ENCODE results near the gene ST8SIA3. TPM values are rescaled to one million over a fixed set of nuclear protein-coding genes. Genes with fewer than 3 reads are reported as not detected.

ST8SIA3 gene
- total RNA-seq, 2 experiments from 2014 or later = not detected

DNA sequence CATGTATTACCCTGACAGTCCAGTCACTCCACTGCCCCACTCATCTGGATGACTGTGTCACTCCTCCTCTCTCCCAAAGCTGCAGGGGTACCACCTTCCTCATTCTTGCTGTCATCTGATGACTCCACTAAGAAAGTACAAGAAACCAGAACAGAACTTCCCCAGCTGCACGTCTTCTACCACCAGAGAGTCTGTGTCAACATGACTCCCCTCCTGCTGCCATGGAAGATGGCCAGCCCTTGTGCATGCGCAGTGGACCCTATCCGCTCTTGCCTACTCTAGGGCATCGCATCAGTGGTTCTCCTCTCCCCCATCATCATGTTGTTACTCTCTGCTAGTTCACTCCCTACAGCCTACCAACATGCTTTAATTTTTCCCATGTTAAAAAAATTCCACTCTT lies 14.5 kb upstream of the ST8SIA3 start:
- Mint-ChIP-seq H3K4me1 (ENCODE audit: low read depth) (no peaks in the 10 kb centered on the region), H3K27ac (no peak overlapping the region), H3K4me3 (no peak overlapping the region), H3K27me3 (peaks cover 6% of the 10 kb centered on the region), H3K36me3 (no peaks in the 10 kb centered on the region), H3K9me3 (no peaks in the 10 kb centered on the region)
- ChIA-PET POLR2A (no interaction called here), CTCF (no interaction called here)
- intact Hi-C loops (cut with micrococcal nuclease) = no loop called here
- DNase-seq = no peak

DNA sequence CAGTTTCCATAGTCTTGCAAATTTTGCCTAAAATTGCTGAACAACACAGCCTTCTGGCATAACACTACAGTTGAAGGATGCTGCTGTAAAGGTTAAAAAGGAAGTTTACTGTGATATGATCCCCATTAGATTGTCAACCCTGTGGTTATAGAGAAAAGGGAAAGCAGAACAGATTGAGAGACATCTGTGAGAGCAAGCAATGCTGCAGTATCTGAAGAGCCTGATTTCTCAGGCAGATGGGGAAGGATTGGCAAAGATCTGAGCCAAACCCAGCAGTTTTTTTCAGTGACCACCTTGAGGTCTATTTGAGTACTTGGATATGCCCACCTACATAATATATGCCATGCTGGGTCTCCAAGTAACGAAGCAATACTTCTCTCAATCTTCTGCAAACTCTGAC lies 8.5 kb upstream of the ST8SIA3 start:
- DNase-seq = no peak
- POLR2A ChIA-PET = no interaction called here

DNA sequence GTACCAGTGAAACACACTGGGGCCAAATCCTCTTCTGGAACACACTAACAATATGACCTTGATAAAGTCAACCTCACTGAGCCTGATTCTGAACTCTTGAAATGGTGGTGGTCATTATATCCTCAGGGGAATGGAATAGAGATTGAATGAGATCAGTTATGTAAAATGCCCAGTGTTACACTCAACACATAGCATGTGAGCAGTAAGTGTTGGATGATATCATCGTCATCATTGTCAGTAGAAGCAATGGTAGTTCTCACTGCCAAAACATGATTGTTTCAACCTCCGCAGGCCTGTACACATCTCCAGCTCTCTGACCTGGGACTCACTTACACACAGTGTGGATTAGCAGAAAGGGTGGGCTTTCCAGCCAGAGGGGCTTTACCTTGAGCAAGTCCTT lies 5.5 kb upstream of the ST8SIA3 start:
- Mint-ChIP-seq H3K27ac (no peak overlapping the region), H3K9me3 (no peaks in the 10 kb centered on the region), H3K4me1 (ENCODE audit: low read depth) (no peaks in the 10 kb centered on the region), H3K4me3 (no peak overlapping the region), H3K27me3 (peaks cover 15% of the 10 kb centered on the region), H3K36me3 (no peaks in the 10 kb centered on the region)
- no peak for DNase-seq
- CTCF ChIA-PET = no interaction called here
- POLR2A ChIA-PET = no interaction called here
- intact Hi-C loops (cut with micrococcal nuclease) = no loop called here

More for the DNA sequence above, 8.5 kb upstream of the ST8SIA3 start:
- Mint-ChIP-seq H3K4me1 (ENCODE audit: low read depth) (no peaks in the 10 kb centered on the region), H3K36me3 (no peaks in the 10 kb centered on the region), H3K27me3 (peaks cover 6% of the 10 kb centered on the region), H3K4me3 (no peak overlapping the region), H3K27ac (no peak overlapping the region), H3K9me3 (no peaks in the 10 kb centered on the region)
- CTCF ChIA-PET = no interaction called here
- intact Hi-C loops (cut with micrococcal nuclease) = no loop called here

DNA sequence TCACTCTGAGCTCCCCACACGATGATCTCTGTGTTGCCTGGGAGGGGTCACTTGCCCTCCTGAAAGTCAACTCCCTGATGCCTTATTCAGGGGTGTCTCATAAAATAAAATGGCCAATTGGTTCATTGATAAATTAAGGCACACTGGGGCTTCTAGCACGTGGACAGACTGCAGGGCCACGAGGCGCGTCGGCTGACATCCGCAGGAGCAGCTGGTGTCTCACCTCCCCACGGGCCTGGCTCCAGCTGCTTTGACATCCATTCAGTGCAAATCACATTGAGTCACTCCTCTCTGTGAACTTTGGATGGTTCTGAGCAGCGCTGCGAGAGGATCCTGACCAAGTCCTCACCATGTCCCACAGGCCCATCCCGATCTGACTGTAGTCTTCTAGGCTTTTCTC lies 4.6 kb upstream of the ST8SIA3 start:
- ChIA-PET POLR2A (no interaction called here), CTCF (no interaction called here)
- intact Hi-C loops (cut with micrococcal nuclease) = no loop called here
- H3K27ac Mint-ChIP-seq = no peak overlapping the region
- H3K4me1 Mint-ChIP-seq (ENCODE audit: low read depth) = no peaks in the 10 kb centered on the region
- H3K27me3 Mint-ChIP-seq = peaks cover 17% of the 10 kb centered on the region
- no peak overlapping the region for H3K4me3 Mint-ChIP-seq
- no peak for DNase-seq
- no peaks in the 10 kb centered on the region for H3K9me3 Mint-ChIP-seq
- no peaks in the 10 kb centered on the region for H3K36me3 Mint-ChIP-seq

DNA sequence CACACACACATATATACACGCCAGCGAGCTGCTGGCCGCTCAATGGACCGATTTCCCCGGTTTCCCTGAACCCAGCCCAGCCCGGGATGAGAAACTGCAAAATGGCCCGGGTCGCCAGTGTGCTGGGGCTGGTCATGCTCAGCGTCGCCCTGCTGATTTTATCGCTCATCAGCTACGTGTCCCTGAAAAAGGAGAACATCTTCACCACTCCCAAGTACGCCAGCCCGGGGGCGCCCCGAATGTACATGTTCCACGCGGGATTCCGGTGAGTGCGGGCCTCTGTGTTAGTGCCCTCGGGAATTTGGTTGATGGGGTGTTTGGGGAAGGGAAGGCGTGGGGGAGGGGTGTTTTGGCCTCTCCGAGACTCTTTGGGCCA lies 392 bp downstream of the ST8SIA3 start:
- H3K27me3 Mint-ChIP-seq = peaks cover 32% of the 10 kb centered on the region
- H3K27ac Mint-ChIP-seq = no peak overlapping the region
- no peaks in the 10 kb centered on the region for H3K36me3 Mint-ChIP-seq
- H3K9me3 Mint-ChIP-seq = peaks cover 2% of the 10 kb centered on the region
- intact Hi-C loops (cut with micrococcal nuclease) = loop anchor here (5.0 kb wide), 1 partner anchor 85 kb away; the partner anchor contains the start of gene ONECUT2
- DNase-seq = no peak
- ChIA-PET POLR2A (no interaction called here), CTCF (no interaction called here)
- no peak overlapping the region for H3K4me3 Mint-ChIP-seq
- H3K4me1 Mint-ChIP-seq (ENCODE audit: low read depth) = no peaks in the 10 kb centered on the region

DNA sequence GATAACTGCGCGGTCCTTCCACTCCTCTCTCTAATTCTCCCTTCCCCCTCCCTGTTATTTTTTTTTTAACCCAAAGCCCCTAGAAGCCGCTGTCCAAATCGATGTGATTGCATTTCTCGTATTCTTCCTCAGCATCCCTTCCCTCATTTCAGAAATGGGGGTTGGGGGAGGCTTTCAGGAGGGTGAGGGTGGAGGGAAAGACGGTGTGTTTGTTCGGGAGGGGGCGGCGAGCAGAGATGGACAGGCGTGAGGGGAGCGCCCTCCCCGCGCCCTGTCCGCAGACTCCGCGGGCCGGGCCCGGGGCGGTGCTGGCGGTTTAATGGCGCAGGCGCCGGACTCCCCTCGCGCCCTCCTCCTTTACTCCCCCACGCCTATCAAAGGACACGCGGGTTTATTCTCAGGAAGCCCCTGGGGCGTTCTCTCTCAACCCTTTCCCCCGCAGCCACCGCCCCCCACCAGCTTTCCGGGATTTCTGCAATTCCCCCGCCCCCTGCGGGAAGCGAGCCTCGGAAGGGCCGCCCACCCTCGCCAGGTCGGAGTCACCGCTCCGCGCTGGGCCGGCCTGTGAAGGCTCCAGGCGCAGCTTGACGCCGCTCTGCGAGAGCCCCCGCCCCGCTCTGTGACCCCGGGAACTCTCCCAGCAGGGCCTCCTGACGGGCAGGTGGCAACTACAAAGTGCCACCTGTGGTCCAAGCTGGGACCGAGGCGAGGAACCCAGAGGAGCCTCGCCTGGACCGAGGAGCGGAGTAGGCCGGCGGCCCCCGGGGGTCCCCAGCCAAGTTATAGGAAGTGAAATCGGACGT lies 981 bp downstream of the ST8SIA3 start:
- DNase-seq = no peak
- intact Hi-C loops (cut with micrococcal nuclease) = loop anchor here (5.0 kb wide), 1 partner anchor 84 kb away; the partner anchor contains the start of gene ONECUT2
- no peak overlapping the region for H3K27ac Mint-ChIP-seq
- POLR2A ChIA-PET = no interaction called here
- H3K4me1 Mint-ChIP-seq (ENCODE audit: low read depth) = no peaks in the 10 kb centered on the region
- peaks cover 32% of the 10 kb centered on the region for H3K27me3 Mint-ChIP-seq
- H3K9me3 Mint-ChIP-seq = peaks cover 2% of the 10 kb centered on the region
- CTCF ChIA-PET = no interaction called here
- no peaks in the 10 kb centered on the region for H3K36me3 Mint-ChIP-seq
- no peak overlapping the region for H3K4me3 Mint-ChIP-seq

DNA sequence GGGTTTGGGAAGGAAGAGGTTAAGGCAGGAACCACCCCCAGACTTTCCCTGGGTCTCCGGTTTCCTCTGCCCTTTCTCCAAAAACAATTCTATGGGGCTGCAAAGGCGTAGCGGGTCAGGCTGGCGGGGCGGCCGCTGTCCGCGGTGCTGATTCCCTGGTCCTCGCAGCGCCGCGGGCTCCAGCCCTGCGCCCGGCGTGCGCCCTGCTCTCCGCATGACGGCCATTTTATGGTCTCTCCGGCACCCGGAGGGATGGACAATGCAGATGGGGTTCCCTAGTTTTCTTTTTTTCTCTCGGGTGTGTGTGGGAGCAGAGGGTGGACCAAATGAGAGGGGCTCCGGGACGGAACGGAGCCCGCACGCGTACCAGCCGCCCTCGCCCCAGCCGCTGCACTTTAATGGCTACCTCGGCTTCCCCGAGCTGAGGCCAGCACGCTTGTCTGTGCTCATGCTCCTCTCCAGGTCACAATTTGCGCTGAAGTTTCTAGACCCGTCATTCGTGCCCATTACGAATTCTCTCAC lies 1.6 kb downstream of the ST8SIA3 start:
- Mint-ChIP-seq H3K4me1 (ENCODE audit: low read depth) (no peaks in the 10 kb centered on the region), H3K27ac (no peak overlapping the region), H3K9me3 (peaks cover 2% of the 10 kb centered on the region), H3K4me3 (no peak overlapping the region), H3K36me3 (no peaks in the 10 kb centered on the region), H3K27me3 (peaks cover 36% of the 10 kb centered on the region)
- intact Hi-C loops (cut with micrococcal nuclease) = loop anchor here (5.0 kb wide), 1 partner anchor 83 kb away; the partner anchor contains the start of gene ONECUT2
- POLR2A ChIA-PET = no interaction called here
- peak; percentile 19 for DNase-seq
- CTCF ChIA-PET = no interaction called here

DNA sequence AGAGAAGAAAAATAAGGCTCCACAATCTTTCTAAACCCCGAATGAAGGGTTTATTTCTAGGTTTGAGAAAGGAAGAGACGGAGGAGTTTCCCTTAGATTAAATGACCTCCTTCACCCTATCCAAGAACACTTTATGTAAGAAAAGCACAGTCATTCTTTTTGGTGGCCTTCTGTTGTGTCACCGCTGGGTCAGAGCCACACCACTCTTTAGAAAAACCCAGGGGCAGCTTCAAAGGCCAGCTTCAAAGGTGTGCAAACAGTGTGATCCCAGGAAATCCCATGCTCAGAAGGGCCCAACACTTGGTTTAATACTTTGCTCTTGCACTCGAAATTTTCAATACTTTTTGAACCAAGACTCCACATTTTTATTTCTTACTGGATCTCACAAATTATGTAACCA lies 7.1 kb downstream of the ST8SIA3 start:
- DNase-seq = no peak
- H3K27ac Mint-ChIP-seq = no peak overlapping the region
- H3K27me3 Mint-ChIP-seq = peaks cover 18% of the 10 kb centered on the region
- H3K4me1 Mint-ChIP-seq (ENCODE audit: low read depth) = no peaks in the 10 kb centered on the region
- H3K36me3 Mint-ChIP-seq = no peaks in the 10 kb centered on the region
- no peak overlapping the region for H3K4me3 Mint-ChIP-seq
- intact Hi-C loops (cut with micrococcal nuclease) = no loop called here
- POLR2A ChIA-PET = no interaction called here
- H3K9me3 Mint-ChIP-seq = peaks cover 2% of the 10 kb centered on the region
- CTCF ChIA-PET = no interaction called here

DNA sequence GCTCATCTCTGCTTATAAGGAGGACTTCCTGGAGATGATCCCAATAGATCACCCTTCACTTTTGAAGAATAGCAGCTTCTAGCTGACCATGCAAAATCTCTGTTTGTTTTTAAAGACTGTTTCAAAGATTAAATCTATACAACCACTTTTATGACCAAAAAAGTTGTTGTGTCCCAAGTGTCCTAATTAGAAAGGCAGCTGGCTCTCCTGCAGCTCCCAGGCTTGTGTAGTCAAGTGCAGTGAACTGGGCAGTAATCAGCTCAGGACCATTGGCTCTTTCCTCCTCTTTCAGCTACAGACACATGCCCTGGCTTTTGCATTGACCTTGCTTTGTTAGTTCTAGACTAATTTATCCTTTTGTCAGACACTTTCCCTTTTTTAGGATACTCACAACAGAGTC lies 10.4 kb downstream of the ST8SIA3 start:
- H3K36me3 Mint-ChIP-seq = no peaks in the 10 kb centered on the region
- ChIA-PET CTCF (no interaction called here), POLR2A (no interaction called here)
- no peak for DNase-seq
- H3K27ac Mint-ChIP-seq = no peak overlapping the region
- no peaks in the 10 kb centered on the region for H3K4me1 Mint-ChIP-seq (ENCODE audit: low read depth)
- intact Hi-C loops (cut with micrococcal nuclease) = no loop called here
- no peaks in the 10 kb centered on the region for H3K9me3 Mint-ChIP-seq
- peaks cover 8% of the 10 kb centered on the region for H3K27me3 Mint-ChIP-seq
- H3K4me3 Mint-ChIP-seq = no peak overlapping the region

DNA sequence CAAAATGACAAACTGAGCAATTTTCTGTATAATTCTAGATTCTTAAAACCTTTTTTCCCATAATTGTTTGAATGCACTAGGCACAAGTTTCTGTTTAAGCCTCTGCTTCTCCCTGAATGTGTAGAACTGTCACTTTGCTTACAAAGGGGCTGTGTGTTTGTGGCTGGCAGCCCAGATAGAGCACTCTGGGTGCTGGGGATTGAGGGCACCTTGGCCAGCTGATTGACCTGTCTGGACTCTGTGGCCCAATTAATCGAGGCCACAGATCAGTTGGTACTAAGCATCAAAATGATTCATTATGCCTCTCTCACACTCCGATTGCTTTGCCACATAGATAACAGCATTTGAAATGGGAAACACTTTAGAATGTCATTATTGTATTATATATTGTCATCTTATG lies 12.1 kb downstream of the ST8SIA3 start:
- ChIA-PET POLR2A (no interaction called here), CTCF (no interaction called here)

DNA sequence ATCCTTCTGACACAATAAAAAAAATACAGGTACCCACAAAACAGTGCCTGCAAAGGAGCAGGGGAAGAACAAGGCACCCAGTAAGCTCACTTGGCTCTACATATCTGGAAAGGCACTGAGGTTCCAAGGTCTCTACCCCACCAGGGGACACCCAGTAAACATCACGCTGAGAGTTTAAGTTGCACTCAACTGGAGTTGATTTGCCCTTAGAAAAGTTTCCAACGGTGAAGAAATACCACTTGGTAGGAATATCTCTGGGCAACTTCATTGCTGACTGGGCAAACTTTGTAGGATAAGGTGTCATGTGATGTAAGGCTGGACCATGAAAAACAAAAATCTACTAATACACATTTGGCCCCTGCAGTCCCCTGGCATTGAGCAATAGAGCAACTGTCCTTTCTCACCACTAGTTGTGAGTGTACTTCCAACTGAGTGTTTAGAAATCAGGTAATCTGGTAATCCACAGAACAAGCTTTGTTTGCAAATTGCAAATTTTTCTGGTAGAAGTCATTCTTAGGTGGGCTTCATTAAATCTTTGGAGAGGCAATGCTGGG lies 14.2 kb downstream of the ST8SIA3 start:
- Mint-ChIP-seq H3K36me3 (no peaks in the 10 kb centered on the region), H3K27ac (no peak overlapping the region), H3K27me3 (no peaks in the 10 kb centered on the region), H3K4me3 (no peak overlapping the region), H3K4me1 (ENCODE audit: low read depth) (no peaks in the 10 kb centered on the region), H3K9me3 (no peaks in the 10 kb centered on the region)
- intact Hi-C loops (cut with micrococcal nuclease) = no loop called here
- no peak for DNase-seq
- CTCF ChIA-PET = no interaction called here
- POLR2A ChIA-PET = no interaction called here

More for the DNA sequence above, 12.1 kb downstream of the ST8SIA3 start:
- Mint-ChIP-seq H3K27me3 (peaks cover 5% of the 10 kb centered on the region), H3K27ac (no peak overlapping the region), H3K4me3 (no peak overlapping the region), H3K9me3 (no peaks in the 10 kb centered on the region), H3K36me3 (no peaks in the 10 kb centered on the region), H3K4me1 (ENCODE audit: low read depth) (no peaks in the 10 kb centered on the region)
- no peak for DNase-seq
- intact Hi-C loops (cut with micrococcal nuclease) = no loop called here

DNA sequence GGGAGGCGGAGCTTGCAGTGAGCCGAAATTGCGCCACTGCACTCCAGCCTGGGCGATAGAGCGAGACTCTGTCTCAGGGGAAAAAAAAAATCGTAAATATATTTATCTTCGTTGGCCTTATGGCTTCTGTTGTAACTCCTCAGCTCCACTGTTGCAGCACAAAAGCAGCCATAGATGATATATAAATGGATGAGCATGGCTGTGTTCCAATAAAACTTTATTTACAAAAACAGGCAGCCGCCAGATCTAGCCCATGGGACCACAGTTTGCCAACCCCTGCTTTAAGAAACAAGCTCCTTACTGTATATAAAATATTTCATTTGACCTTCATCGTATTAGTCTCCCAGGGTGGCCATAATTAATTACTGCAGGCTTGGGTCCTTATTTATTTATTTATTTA lies 20.1 kb downstream of the ST8SIA3 start:
- CTCF ChIA-PET = no interaction called here
- H3K36me3 Mint-ChIP-seq = no peaks in the 10 kb centered on the region
- intact Hi-C loops (cut with micrococcal nuclease) = no loop called here

DNA sequence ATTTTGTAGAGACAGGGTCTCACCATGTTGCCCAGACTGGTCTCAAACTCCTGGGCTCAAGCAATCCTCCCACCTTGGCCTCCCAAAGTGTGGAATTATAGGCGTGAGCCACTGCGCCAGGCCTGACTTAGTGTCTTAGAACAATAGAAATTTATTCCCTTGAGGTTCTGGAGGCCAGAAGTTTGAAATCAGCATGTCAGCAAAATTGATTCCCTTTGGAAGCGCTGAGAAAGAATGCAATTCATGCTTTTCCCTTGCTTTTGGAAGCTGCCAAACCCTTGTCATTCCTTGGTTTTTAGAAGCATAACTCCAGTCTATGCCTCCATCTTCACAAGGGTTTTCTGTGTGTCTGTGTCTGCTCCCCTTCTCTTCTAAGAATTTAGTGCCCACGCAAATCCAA lies 20.7 kb downstream of the ST8SIA3 start:
- intact Hi-C loops (cut with micrococcal nuclease) = no loop called here
- POLR2A ChIA-PET = interaction anchor here (0.7 kb wide), 1 partner anchor 526 kb away, joined by 4 read pairs; no protein-coding TSS in a partner anchor

More for the DNA sequence above, 20.1 kb downstream of the ST8SIA3 start:
- Mint-ChIP-seq H3K27me3 (peaks cover 3% of the 10 kb centered on the region), H3K4me3 (no peak overlapping the region), H3K4me1 (ENCODE audit: low read depth) (no peaks in the 10 kb centered on the region), H3K27ac (no peak overlapping the region), H3K9me3 (no peaks in the 10 kb centered on the region)
- DNase-seq = no peak
- POLR2A ChIA-PET = interaction anchor here (0.7 kb wide), 1 partner anchor 525 kb away, joined by 4 read pairs; no protein-coding TSS in a partner anchor

More for the DNA sequence above, 20.7 kb downstream of the ST8SIA3 start:
- H3K9me3 Mint-ChIP-seq = no peaks in the 10 kb centered on the region
- no peaks in the 10 kb centered on the region for H3K4me1 Mint-ChIP-seq (ENCODE audit: low read depth)
- no peak for DNase-seq
- H3K4me3 Mint-ChIP-seq = no peak overlapping the region
- H3K36me3 Mint-ChIP-seq = no peaks in the 10 kb centered on the region
- peaks cover 6% of the 10 kb centered on the region for H3K27me3 Mint-ChIP-seq
- CTCF ChIA-PET = no interaction called here
- H3K27ac Mint-ChIP-seq = no peak overlapping the region
